ENCODE results near the gene ST6GALNAC6. TPM values are rescaled to one million over a fixed set of nuclear protein-coding genes. Genes with fewer than 3 reads are reported as not detected.

The ST6GALNAC6 gene
- total and polyA plus RNA-seq, 2 experiments from 2014 or later: 53.0 to 73.4 TPM

DNA sequence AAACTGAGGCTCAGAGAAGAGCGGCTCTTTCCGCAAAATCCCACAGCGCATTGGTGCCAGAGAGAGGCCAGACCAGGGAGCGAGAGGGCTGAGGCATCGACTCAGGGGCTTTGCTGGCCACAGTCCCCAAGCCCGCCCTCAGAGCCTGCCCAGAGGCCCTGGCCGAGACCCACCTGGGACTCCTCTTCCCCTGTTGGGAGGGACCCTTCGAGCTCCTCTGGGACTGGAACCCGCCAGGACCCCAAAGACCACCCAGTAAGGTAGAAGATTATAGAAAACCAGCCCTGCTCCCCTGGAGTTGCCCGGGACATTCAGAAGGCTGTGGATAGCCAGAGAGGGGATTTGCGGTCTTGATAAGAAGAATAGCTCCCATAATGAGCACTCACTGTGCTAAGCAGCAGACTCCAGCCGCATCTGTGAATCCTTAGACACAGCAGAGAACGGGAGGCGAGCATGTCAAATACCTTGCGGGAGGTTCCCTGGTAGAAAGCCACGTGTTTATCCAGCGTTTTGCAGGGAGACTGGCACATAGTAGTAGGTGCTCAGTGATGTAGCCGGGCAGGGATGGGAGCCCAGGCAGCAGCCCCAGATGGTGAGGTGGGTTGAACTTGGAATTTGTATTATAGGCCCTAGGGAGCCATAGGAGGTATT is 21.3 kb downstream of the ST6GALNAC6 start:
- Histone ChIP-seq H3K4me1 (ENCODE audit: low read depth) (peaks cover 35% of the 10 kb centered on the region), H3K27me3 (no peaks in the 10 kb centered on the region), H3K27ac (peak overlapping the region; percentile 67), H3K4me3 (peak overlapping the region; percentile 29), H3K36me3 (no peaks in the 10 kb centered on the region), H3K9me3 (ENCODE audit: low read depth) (no peaks in the 10 kb centered on the region)
- DNase-seq (ENCODE audit: low read depth in 1 of 2, low spot score in 1 of 2): peak; percentile 51 to 54
- no peak for TF ChIP-seq CTCF (IDR thresholded peaks at IDR 0.05; ENCODE audit: low read depth, low read length)

GRCh38 chr9:127877566-127877998 is 21.8 kb downstream of the ST6GALNAC6 start, which contains the start of gene AK1:
TSS of gene AK1 (minus strand) at chr9:127877675. CDS start at chr9:127874617, 3,058 bp downstream.
- TF ChIP-seq CTCF (IDR thresholded peaks at IDR 0.05; ENCODE audit: low read depth, low read length): no peak
- no peaks in the 10 kb centered on the region for H3K27me3 ChIP-seq
- peak within 1 kb of the TSS; percentile 29 for H3K4me3 ChIP-seq
- no peaks in the 10 kb centered on the region for H3K9me3 ChIP-seq (ENCODE audit: low read depth)
- no peaks in the 10 kb centered on the region for H3K36me3 ChIP-seq
- peak; percentile 63 to 84 for DNase-seq (ENCODE audit: low read depth in 1 of 2, low spot score in 1 of 2)
- peak within 1 kb of the TSS; percentile 67 for H3K27ac ChIP-seq
- H3K4me1 ChIP-seq (ENCODE audit: low read depth): peaks cover 35% of the 10 kb centered on the region

GRCh38 chr9:127876764-127877562 is 22.4 kb downstream of the ST6GALNAC6 start:
- peak overlapping the region; percentile 67 for H3K27ac ChIP-seq
- H3K4me3 ChIP-seq: peak overlapping the region; percentile 29
- TF ChIP-seq CTCF (IDR thresholded peaks at IDR 0.05; ENCODE audit: low read depth, low read length): no peak
- peaks cover 35% of the 10 kb centered on the region for H3K4me1 ChIP-seq (ENCODE audit: low read depth)
- DNase-seq (ENCODE audit: low read depth in 1 of 2, low spot score in 1 of 2): no peak
- H3K27me3 ChIP-seq: no peaks in the 10 kb centered on the region
- no peaks in the 10 kb centered on the region for H3K9me3 ChIP-seq (ENCODE audit: low read depth)
- no peaks in the 10 kb centered on the region for H3K36me3 ChIP-seq

DNA sequence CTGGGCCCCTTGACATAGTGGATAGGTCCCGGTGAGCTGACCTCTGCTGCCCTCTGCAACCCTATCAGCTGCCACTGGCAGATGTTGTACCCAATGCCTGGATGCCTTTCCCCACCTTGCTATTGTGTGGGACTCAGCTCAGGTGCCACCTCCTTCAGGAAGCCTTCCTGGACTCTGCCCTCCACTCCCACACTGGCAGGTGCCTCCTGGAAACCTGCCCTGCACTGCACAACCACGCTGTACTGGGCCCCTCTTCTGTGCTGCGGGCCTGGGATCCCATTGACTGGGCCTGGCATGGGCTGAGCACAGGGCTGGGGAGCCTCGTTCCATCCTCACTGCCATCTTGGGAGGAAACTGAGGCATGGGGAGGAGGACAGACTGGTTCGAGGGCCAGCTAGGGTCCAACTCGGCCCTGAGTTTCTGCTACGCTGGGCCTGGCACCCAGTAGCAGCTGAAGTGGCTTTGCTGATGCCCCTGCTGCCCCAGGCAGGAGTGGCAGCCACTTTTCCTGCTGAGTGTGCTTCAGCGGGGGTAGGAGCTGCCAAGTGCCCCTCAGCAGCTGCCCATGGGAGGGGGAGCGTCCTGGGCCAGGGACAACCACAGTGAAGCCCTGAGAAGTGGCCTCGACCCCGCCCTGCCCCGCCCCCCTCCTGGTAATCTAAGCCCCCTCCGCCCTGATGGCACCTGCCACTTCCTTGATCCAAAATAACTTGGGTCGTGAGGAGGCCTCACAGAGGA is 23.2 kb downstream of the ST6GALNAC6 start:
- no peak for TF ChIP-seq CTCF (IDR thresholded peaks at IDR 0.05; ENCODE audit: low read depth, low read length)
- no peaks in the 10 kb centered on the region for H3K9me3 ChIP-seq (ENCODE audit: low read depth)
- DNase-seq (ENCODE audit: low read depth in 1 of 2, low spot score in 1 of 2): no peak
- peak overlapping the region; percentile 66 for H3K27ac ChIP-seq
- no peaks in the 10 kb centered on the region for H3K27me3 ChIP-seq
- H3K36me3 ChIP-seq: no peaks in the 10 kb centered on the region
- H3K4me1 ChIP-seq (ENCODE audit: low read depth): peaks cover 35% of the 10 kb centered on the region
- no peak overlapping the region for H3K4me3 ChIP-seq

GRCh38 chr9:127875306-127875966 is 24.0 kb downstream of the ST6GALNAC6 start:
- H3K36me3 ChIP-seq: no peaks in the 10 kb centered on the region
- no peaks in the 10 kb centered on the region for H3K9me3 ChIP-seq (ENCODE audit: low read depth)
- DNase-seq (ENCODE audit: low read depth in 1 of 2, low spot score in 1 of 2): peak in 1 of 2 donors; percentile 38
- H3K4me3 ChIP-seq: no peak overlapping the region
- no peak for TF ChIP-seq CTCF (IDR thresholded peaks at IDR 0.05; ENCODE audit: low read depth, low read length)
- peak overlapping the region; percentile 66 for H3K27ac ChIP-seq
- peaks cover 35% of the 10 kb centered on the region for H3K4me1 ChIP-seq (ENCODE audit: low read depth)
- no peaks in the 10 kb centered on the region for H3K27me3 ChIP-seq
